Spinal cord (tissue), 10 donors: ENCODE measurements around the gene IRF9. TPM values are rescaled to one million over a fixed set of nuclear protein-coding genes. Genes with fewer than 3 reads are reported as not detected.
A peak's percentile ranks its signal among the peaks of the same experiment; 100 is the strongest.

Source experiments
- DNase-seq, 6 donors: peaks; one replicate each; pipeline versions ENCODE4 v3.0.0 to v3.0.0-alpha.2; 2013 to 2015; ENCODE audit warnings: low spot score in 6 of 6, low read depth in 4 of 6
- H3K27ac ChIP-seq: one replicate; pipeline ENCODE4 v1.5.1; 2013; ENCODE audit warnings: low read depth, low read length, control low read depth
- H3K27me3 ChIP-seq: one replicate; pipeline ENCODE4 v1.6.1; 2013; ENCODE audit warnings: low read length; ENCODE audit not compliant: control insufficient read depth, insufficient read depth
- H3K36me3 ChIP-seq: one replicate; pipeline ENCODE4 v1.6.1; 2013; ENCODE audit warnings: low read length; ENCODE audit not compliant: control insufficient read depth, insufficient read depth
- H3K4me1 ChIP-seq: one replicate; pipeline ENCODE4 v1.6.1; 2013; ENCODE audit warnings: low read length; ENCODE audit not compliant: control insufficient read depth, insufficient read depth
- H3K4me3 ChIP-seq: one replicate; pipeline ENCODE4 v1.5.1; 2013; ENCODE audit warnings: low read depth, low read length, control low read depth
- H3K9me3 ChIP-seq: one replicate; pipeline ENCODE4 v1.6.1; 2013; ENCODE audit warnings: low read length; ENCODE audit not compliant: control insufficient read depth, insufficient read depth
- WGBS: methylation state at CpG from one replicate; pipeline ENCODE4 v1.1.5; 2013; ENCODE audit warnings: missing lambda C conversion rate; ENCODE audit not compliant: insufficient coverage; 5-methylcytosine and 5-hydroxymethylcytosine counted together
- polyA plus RNA-seq, 2 donors: library from polyadenylated mRNA; unstranded; fragments of 120-200 nt; gene quantifications; one replicate each; pipeline ENCODE4 v1.2.1, GENCODE V29; 2013; ENCODE audit not compliant: insufficient read length in 2 of 2
- total RNA-seq, 2 donors: library from RNA; depleted of rRNA in 1 of 2; stranded (reverse); fragments of 120-200 nt in 1 of 2; fragments of >200 nt in 1 of 2; gene quantifications; one replicate each; pipeline versions ENCODE4 v1.2.3 to v1.2.4, GENCODE V29; 2013 to 2014
- donor health status: healthy.

Gene IRF9
- total and polyA plus RNA-seq, 4 donors: 50.0 to 81.4 (median 71.3) TPM

DNA sequence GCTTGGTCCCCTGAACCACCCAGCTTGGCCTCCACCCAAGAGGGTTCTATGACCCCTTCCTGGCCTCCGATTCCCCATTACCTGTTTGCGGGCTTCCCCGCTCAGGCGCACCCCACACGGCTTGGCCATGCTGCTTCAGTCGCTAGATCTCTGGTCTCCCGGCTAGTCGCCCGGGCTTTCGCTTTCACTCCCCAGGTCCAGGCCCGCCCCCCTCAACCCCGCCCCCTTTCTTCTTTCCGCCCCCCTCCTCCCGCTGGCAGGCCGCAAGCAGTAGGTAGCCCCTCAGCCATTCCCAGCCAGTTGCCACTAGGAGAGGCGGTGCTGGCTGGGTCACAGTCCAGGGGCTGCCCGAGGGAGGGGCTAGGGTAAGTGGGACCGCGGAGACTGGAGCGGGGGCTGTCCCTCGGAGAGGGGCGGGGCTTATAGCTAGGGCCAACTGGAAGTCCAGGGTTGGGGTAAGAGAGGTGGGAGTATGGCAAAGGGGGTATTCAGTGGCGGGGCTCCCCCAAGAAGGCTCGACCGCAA lies 14.6 kb upstream of the IRF9 start, which contains the start of gene PSME2:
PSME2 (minus strand) TSS at position 158 of the 525 bp plus-strand sequence; CDS start at position 129, 29 bp downstream.
- Histone ChIP-seq H3K4me3 (peak within 1 kb of the TSS; percentile 96), H3K9me3 (no peaks in the 10 kb centered on the region), H3K27ac (peak within 1 kb of the TSS; percentile 98), H3K4me1 (peaks cover 36% of the 10 kb centered on the region), H3K36me3 (peaks cover 32% of the 10 kb centered on the region), H3K27me3 (no peaks in the 10 kb centered on the region)
- DNase-seq: peak; percentile 77 to 96 (median 89)
- under 1% methylated on average over 17 of the region's 25 CpGs for WGBS

DNA sequence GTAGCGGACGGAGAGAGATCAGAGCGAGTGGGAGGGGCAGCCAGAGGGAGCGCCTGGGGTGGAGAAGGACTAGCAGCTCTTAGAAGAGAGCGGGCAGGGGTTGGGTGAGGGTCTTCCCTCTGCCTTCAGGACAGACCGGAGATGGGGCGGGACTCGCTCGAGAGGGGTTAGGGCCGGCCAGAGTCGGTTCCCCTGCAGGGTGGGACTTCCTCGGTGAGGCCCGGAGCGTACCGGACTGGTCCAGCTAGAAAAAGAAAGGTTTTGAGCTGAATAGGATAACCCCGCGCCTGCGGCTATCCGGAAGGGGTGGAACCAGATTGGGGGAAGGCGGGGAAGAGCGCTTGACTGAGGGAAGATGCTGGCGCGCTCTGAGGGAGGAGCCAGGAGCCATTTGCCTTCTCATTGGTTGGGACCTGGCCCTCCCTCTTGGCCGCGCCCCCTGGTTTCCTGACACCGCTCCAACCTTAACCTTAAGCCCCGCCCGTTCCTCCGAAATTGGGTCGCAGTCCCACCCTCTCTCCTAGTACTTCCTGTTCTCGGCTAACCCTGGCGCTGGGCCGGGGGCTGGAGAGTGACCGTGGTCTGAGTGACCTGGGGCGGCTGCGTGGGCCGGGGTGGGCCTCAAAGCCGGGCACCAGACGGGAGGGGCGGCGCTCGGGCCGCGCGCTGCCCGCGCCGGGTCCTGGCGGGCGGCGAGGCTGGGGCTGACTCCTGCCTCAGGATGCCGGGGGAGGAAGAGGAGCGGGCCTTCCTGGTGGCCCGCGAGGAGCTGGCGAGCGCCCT lies 13.9 kb upstream of the IRF9 start, which contains the start of gene RNF31:
RNF31 (plus strand) TSS at position 521 of the 783 bp plus-strand sequence; CDS start at position 722, 201 bp downstream.
- no peaks in the 10 kb centered on the region for H3K9me3 ChIP-seq
- H3K4me3 ChIP-seq: peak within 1 kb of the TSS; percentile 96
- WGBS: 0% methylated on average over 56 of the region's 57 CpGs
- no peaks in the 10 kb centered on the region for H3K27me3 ChIP-seq
- peak within 1 kb of the TSS; percentile 98 for H3K27ac ChIP-seq
- H3K4me1 ChIP-seq: peaks cover 31% of the 10 kb centered on the region
- peak; percentile 90 to 99 (median 98) for DNase-seq
- H3K36me3 ChIP-seq: peaks cover 38% of the 10 kb centered on the region

DNA sequence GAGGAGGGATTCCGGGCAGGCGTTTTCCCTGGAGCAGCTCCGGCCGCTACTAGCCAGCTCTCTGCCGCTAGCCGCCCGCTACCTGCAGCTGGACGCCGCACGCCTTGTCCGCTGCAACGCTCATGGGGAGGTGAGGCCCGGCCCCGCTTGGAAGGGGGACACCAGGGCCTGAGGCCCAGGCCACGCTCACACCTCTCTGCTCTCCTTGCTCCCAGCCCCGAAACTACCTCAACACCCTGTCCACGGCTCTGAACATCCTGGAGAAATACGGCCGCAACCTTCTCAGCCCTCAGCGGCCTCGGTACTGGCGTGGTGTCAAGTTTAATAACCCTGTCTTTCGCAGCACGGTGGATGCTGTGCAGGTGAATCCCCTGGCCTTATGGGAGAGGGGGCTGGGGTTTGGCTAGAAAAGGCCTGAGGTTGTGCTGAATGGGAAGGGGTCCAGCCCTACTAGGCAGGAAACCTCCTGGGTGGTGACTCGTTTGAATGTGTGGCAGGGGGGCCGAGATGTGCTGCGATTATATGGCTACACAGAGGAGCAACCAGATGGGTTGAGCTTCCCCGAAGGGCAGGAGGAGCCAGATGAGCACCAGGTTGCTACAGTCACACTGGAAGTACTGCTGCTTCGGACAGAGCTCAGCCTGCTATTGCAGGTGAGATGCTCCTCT lies 13.2 kb upstream of the IRF9 start:
- H3K9me3 ChIP-seq: no peaks in the 10 kb centered on the region
- no peaks in the 10 kb centered on the region for H3K27me3 ChIP-seq
- peaks cover 28% of the 10 kb centered on the region for H3K4me1 ChIP-seq
- 5% methylated on average over 28 of the region's 29 CpGs for whole genome bisulfite sequencing
- H3K27ac ChIP-seq: peak overlapping the region; percentile 98
- peak overlapping the region; percentile 96 for H3K4me3 ChIP-seq
- DNase-seq: no peak
- H3K36me3 ChIP-seq: peaks cover 45% of the 10 kb centered on the region

DNA sequence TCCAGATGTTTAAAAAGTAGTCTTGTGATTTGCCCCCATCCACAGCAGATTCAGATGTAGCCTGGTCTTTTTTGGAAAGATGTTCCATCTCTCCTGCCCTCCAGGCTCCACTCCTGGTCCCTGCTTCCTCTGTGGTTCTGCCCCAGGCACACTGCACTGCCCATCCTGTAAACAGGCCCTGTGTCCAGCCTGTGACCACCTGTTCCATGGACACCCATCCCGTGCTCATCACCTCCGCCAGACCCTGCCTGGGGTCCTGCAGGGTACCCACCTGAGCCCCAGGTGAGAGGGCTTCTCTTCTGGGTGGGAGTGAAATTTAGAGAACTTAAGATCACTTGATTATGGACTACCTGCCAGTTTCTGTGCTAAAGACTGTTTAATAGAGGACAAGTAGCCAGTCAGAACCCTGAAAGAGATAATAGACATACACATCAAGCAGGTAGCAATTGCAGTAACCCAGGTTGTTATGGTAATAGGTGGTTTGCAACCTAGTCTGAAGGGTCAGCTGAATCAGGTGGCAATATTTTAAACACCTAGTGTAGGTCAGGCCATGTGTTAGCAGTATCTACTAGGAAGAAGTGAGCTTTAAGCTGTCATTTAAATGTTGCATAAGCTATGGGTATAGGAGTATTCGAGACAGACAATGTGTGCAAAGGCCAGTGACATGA lies 11.6 kb upstream of the IRF9 start:
- H3K4me3 ChIP-seq: no peak overlapping the region
- no peak for DNase-seq
- no peak overlapping the region for H3K27ac ChIP-seq
- H3K9me3 ChIP-seq: no peaks in the 10 kb centered on the region
- H3K4me1 ChIP-seq: peaks cover 28% of the 10 kb centered on the region
- H3K27me3 ChIP-seq: no peaks in the 10 kb centered on the region
- H3K36me3 ChIP-seq: peaks cover 55% of the 10 kb centered on the region
- WGBS: 100% methylated on average over 3 of the region's 3 CpGs

DNA sequence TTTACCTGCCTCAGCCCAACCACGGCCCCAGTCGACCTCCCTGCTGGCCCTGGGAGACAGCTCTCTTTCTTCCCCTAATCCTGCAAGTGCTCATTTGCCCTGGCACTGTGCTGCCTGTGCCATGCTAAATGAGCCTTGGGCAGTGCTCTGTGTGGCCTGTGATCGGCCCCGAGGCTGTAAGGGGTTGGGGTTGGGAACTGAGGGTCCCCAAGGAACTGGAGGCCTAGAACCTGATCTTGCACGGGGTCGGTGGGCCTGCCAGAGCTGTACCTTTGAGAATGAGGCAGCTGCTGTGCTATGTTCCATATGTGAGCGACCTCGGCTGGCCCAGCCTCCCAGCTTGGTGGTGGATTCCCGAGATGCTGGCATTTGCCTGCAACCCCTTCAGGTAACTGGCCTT lies 11.0 kb upstream of the IRF9 start:
- DNase-seq: no peak
- WGBS: 89% methylated on average over 9 of the region's 9 CpGs
- Histone ChIP-seq H3K27me3 (no peaks in the 10 kb centered on the region), H3K27ac (no peak overlapping the region), H3K4me1 (peaks cover 28% of the 10 kb centered on the region), H3K36me3 (peaks cover 61% of the 10 kb centered on the region), H3K9me3 (no peaks in the 10 kb centered on the region), H3K4me3 (no peak overlapping the region)

DNA sequence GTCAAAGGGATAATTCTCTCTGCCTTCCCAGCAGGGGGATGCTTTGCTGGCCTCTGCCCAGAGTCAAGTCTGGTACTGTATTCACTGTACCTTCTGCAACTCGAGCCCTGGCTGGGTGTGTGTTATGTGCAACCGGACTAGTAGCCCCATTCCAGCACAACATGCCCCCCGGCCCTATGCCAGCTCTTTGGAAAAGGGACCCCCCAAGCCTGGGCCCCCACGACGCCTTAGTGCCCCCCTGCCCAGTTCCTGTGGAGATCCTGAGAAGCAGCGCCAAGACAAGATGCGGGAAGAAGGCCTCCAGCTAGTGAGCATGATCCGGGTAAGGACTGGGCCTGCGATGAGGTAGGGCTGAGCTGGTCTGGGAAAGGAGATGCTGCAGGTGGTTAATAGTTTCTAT lies 10.5 kb upstream of the IRF9 start:
- 90% methylated on average over 8 of the region's 9 CpGs for WGBS

DNA sequence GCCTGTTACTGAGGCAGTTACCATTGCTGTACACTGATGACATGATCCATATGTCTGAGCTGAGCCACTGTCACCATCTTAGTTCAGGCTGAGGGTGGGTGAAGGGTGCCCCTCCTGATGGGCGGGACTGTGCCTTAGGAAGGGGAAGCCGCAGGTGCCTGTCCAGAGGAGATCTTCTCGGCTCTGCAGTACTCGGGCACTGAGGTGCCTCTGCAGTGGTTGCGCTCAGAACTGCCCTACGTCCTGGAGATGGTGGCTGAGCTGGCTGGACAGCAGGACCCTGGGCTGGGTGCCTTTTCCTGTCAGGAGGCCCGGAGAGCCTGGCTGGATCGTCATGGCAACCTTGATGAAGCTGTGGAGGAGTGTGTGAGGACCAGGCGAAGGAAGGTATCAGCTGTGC lies 10.1 kb upstream of the IRF9 start:
- Histone ChIP-seq H3K4me1 (peaks cover 24% of the 10 kb centered on the region), H3K36me3 (peaks cover 70% of the 10 kb centered on the region), H3K27me3 (no peaks in the 10 kb centered on the region), H3K9me3 (no peaks in the 10 kb centered on the region), H3K4me3 (no peak overlapping the region), H3K27ac (no peak overlapping the region)
- WGBS: 81% methylated on average over 8 of the region's 9 CpGs
- no peak for DNase-seq

More for the DNA sequence above, 10.5 kb upstream of the IRF9 start:
- Histone ChIP-seq H3K4me3 (no peak overlapping the region), H3K9me3 (no peaks in the 10 kb centered on the region), H3K4me1 (peaks cover 24% of the 10 kb centered on the region), H3K36me3 (peaks cover 66% of the 10 kb centered on the region), H3K27ac (no peak overlapping the region), H3K27me3 (no peaks in the 10 kb centered on the region)
- no peak for DNase-seq

DNA sequence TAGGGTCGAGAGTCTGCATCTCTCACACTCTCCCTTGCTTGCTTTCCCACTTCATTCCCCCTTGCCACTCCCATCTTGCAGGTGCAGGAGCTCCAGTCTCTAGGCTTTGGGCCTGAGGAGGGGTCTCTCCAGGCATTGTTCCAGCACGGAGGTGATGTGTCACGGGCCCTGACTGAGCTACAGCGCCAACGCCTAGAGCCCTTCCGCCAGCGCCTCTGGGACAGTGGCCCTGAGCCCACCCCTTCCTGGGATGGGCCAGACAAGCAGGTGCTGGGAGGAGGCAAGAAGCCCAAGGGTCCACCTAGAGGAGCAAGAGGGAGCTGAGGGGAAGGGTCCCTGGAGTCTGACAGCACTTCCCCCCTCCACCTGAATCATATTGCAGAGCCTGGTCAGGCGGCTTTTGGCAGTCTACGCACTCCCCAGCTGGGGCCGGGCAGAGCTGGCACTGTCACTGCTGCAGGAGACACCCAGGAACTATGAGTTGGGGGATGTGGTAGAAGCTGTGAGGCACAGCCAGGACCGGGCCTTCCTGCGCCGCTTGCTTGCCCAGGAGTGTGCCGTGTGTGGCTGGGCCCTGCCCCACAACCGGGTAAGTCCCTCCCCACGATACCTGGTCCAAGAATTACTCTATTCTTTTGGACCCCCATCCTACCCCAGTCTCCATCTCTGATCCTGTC lies 9.5 kb upstream of the IRF9 start:
- Histone ChIP-seq H3K4me1 (peaks cover 20% of the 10 kb centered on the region), H3K9me3 (no peaks in the 10 kb centered on the region), H3K36me3 (peaks cover 76% of the 10 kb centered on the region), H3K27ac (no peak overlapping the region), H3K4me3 (no peak overlapping the region), H3K27me3 (no peaks in the 10 kb centered on the region)
- DNase-seq: no peak
- WGBS: 91% methylated on average over 11 of the region's 16 CpGs

DNA sequence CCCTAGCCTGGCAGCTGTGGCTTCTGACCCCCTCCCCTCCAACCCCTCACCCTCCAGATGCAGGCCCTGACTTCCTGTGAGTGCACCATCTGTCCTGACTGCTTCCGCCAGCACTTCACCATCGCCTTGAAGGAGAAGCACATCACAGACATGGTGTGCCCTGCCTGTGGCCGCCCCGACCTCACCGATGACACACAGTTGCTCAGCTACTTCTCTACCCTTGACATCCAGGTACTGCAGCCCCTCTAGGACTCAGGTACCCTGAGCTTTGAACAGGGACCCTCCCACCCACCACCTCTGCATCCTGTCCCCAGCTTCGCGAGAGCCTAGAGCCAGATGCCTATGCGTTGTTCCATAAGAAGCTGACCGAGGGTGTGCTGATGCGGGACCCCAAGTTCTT lies 6.0 kb upstream of the IRF9 start:
- no peak overlapping the region for H3K27ac ChIP-seq
- peaks cover 5% of the 10 kb centered on the region for H3K4me1 ChIP-seq
- DNase-seq: no peak
- H3K4me3 ChIP-seq: no peak overlapping the region
- WGBS: 98% methylated on average over 8 of the region's 10 CpGs
- no peaks in the 10 kb centered on the region for H3K9me3 ChIP-seq
- peaks cover 90% of the 10 kb centered on the region for H3K36me3 ChIP-seq
- no peaks in the 10 kb centered on the region for H3K27me3 ChIP-seq
